ENCODE data around the gene CDK6. TPM values are rescaled to one million over a fixed set of nuclear protein-coding genes. Genes with fewer than 3 reads are reported as not detected.

The CDK6 gene
- polyA plus RNA-seq, 2 of the 4 experiments (the other 2 are of a cell fraction): 13.6 to 25.9 TPM

DNA sequence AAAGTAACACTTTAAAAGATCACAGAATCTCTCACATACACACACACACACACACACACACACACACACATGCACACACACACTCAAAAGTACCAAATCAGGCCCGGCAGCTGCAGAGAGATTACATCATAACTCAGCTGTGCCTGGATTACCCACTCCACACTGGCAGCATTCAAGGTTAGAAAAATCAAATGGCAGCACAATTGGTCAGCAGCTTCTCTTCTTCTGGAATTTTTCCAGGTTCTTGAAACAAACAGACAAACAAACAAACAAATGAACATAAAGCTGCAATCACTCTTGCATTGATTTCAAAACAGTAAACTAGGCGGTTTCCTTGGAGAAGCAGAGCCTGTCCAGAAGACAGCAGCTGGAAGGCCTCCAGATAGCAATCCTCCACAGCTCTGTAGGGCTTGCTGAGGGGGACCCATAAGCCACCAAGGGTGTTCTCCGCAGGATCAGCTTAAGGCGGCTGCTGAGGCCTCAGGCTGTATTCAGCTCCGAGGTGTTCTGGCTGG is 221.7 kb downstream of the CDK6 start (continued):
- TF ChIP-seq HOXB13 (CRISPR knock-in tag; IDR thresholded peaks at IDR 0.05; ENCODE audit: low read depth) (no peak), ZNF302 (CRISPR knock-in tag; IDR thresholded peaks at IDR 0.05) (no peak), ZFP36 (IDR thresholded peaks at IDR 0.05; ENCODE audit: borderline replicate concordance, partially characterized antibody) (no peak), HEYL (CRISPR knock-in tag; IDR thresholded peaks at IDR 0.05) (no peak), MAZ (IDR thresholded peaks at IDR 0.05; ENCODE audit: borderline replicate concordance, low read depth, low read length) (no peak), FOXS1 (CRISPR knock-in tag; IDR thresholded peaks at IDR 0.05) (no peak), EP300 (IDR thresholded peaks at IDR 0.05) (no peak), HMGXB4 (CRISPR knock-in tag; IDR thresholded peaks at IDR 0.05; ENCODE audit: borderline replicate concordance) (no peak)

- no peak overlapping the region for H3K27ac ChIP-seq
- ATAC-seq: no peak
- H3K4me1 ChIP-seq: no peaks in the 10 kb centered on the region
- DNase-seq (ENCODE audit: low read depth in 1 of 2, low spot score in 1 of 2): no peak
- H3K4me3 ChIP-seq: no peak overlapping the region
- ChIA-PET POLR2A (no interaction called here), CTCF (interaction anchor here (0.6 to 7.2 kb wide), 7 partner anchors 8 to 393 kb away, joined by 3 to 42 read pairs (median 4); partner anchors contain the start of gene FAM133B)
- no peak for FAIRE-seq
- no peak for TF ChIP-seq ESRRA (IDR thresholded peaks at IDR 0.05; ENCODE audit: borderline replicate concordance, low read length)
- TF ChIP-seq RNF2 (IDR thresholded peaks at IDR 0.05; ENCODE audit: borderline replicate concordance, low read depth): no peak
- TF ChIP-seq EHMT2 (IDR thresholded peaks at IDR 0.05; ENCODE audit: low read depth): no peak
- no peak for TF ChIP-seq SMC3 (IDR thresholded peaks at IDR 0.05)
- TF ChIP-seq, protein P1, sequence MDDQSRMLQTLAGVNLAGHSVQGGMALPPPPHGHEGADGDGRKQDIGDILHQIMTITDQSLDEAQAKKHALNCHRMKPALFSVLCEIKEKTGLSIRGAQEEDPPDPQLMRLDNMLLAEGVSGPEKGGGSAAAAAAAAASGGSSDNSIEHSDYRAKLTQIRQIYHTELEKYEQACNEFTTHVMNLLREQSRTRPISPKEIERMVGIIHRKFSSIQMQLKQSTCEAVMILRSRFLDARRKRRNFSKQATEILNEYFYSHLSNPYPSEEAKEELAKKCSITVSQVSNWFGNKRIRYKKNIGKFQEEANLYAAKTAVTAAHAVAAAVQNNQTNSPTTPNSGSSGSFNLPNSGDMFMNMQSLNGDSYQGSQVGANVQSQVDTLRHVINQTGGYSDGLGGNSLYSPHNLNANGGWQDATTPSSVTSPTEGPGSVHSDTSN (IDR thresholded peaks at IDR 0.05): no peak
- TF ChIP-seq KDM5A (IDR thresholded peaks at IDR 0.05): no peak
- TF ChIP-seq HDAC2 (IDR thresholded peaks at IDR 0.05): no peak
- TF ChIP-seq, protein P2, sequence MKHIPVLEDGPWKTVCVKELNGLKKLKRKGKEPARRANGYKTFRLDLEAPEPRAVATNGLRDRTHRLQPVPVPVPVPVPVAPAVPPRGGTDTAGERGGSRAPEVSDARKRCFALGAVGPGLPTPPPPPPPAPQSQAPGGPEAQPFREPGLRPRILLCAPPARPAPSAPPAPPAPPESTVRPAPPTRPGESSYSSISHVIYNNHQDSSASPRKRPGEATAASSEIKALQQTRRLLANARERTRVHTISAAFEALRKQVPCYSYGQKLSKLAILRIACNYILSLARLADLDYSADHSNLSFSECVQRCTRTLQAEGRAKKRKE (CRISPR knock-in tag; IDR thresholded peaks at IDR 0.05; ENCODE audit: low read depth): no peak
- no peak for TF ChIP-seq EP300 (IDR thresholded peaks at IDR 0.05)
- TF ChIP-seq POLR2A (IDR thresholded peaks at IDR 0.05; ENCODE audit: low read length): no peak
- no peak for TF ChIP-seq MYC (IDR thresholded peaks at IDR 0.05; ENCODE audit: borderline replicate concordance, low read length)
- no peak for TF ChIP-seq BHLHE40 (IDR thresholded peaks at IDR 0.05; ENCODE audit: low read depth, low read length)
- TF ChIP-seq TP53 (CRISPR knock-in tag; IDR thresholded peaks at IDR 0.05): no peak
- no peak for TF ChIP-seq NFE2L2 (conservative IDR thresholded peaks at IDR 0.05; ENCODE audit: low read length)
- TF ChIP-seq SREBF2 (IDR thresholded peaks at IDR 0.05): no peak
- no peak for TF ChIP-seq NR3C1 (IDR thresholded peaks at IDR 0.05)
- TF ChIP-seq PHF8 (IDR thresholded peaks at IDR 0.05; ENCODE audit: borderline replicate concordance, low read depth): no peak
- no peak for TF ChIP-seq TFCP2L1 (CRISPR knock-in tag; IDR thresholded peaks at IDR 0.05)
- TF ChIP-seq, protein P3, sequence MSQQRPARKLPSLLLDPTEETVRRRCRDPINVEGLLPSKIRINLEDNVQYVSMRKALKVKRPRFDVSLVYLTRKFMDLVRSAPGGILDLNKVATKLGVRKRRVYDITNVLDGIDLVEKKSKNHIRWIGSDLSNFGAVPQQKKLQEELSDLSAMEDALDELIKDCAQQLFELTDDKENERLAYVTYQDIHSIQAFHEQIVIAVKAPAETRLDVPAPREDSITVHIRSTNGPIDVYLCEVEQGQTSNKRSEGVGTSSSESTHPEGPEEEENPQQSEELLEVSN (IDR thresholded peaks at IDR 0.05; ENCODE audit: borderline replicate concordance, low read depth): no peak
- TF ChIP-seq HOXB13 (CRISPR knock-in tag; IDR thresholded peaks at IDR 0.05; ENCODE audit: low read depth): no peak
- no peaks in the 10 kb centered on the region for H3K9me3 ChIP-seq
- H3K4me2 ChIP-seq: no peak overlapping the region
- 86% methylated on average over 3 of the region's 3 CpGs for WGBS (ENCODE audit: missing lambda C conversion rate)
These were observed 222.7 kb downstream of the CDK6 start for GRCh38 chr7:92613720-92614119.

All from A549 (cell line).